Islet precursor cell (in vitro differentiated cells): ENCODE measurements around the gene BMI1.

Experiments
- DNase-seq: peaks from one replicate; pipeline ENCODE4 v3.0.0-alpha.2; 2018

The BMI1 gene

DNA sequence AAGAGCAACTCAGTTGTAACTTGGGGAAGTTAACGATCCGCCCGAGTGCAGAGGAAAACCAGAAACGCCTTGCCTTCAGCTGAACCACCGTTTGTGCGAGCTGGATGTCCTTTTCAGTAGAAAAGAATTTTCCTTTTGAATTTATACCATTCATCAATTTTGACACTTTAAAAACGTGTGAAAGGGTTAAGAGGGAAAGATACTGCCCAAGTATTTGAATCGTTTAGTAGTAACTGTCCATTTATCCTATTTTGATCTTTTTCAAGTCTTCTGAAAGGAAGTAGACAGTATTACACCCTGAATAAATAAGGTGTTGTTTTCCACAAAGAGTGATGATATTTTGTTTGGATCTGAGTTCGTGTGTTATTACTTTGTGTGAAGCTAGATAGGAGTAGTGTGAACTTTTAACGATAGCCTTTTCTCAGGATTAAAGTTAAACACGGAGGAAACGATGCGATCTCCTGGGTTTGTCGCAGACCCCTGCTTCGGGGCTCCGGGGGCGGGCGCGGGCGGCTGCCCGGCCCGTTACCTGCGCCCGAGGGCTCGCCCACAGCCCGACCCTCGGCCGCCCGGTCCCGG, 830 bp upstream of the BMI1 start:
- no peak for DNase-seq

DNA sequence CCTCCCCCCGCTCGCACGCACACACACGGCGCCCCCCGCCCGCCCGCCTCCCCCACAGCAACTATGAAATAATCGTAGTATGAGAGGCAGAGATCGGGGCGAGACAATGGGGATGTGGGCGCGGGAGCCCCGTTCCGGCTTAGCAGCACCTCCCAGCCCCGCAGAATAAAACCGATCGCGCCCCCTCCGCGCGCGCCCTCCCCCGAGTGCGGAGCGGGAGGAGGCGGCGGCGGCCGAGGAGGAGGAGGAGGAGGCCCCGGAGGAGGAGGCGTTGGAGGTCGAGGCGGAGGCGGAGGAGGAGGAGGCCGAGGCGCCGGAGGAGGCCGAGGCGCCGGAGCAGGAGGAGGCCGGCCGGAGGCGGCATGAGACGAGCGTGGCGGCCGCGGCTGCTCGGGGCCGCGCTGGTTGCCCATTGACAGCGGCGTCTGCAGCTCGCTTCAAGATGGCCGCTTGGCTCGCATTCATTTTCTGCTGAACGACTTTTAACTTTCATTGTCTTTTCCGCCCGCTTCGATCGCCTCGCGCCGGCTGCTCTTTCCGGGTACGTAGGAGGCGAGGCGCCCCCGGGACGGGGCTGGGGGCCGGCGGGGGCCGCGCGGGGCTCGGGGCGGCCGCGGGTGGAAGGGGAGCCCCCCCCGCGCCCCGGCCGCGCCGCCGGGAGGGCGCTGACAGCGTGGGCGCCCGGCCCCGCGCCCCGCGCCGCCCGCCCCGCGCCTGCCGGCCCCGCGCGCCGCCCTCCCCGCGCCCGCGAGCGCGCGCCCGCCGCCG, 441 bp downstream of the BMI1 start:
- DNase-seq: peak; percentile 84

DNA sequence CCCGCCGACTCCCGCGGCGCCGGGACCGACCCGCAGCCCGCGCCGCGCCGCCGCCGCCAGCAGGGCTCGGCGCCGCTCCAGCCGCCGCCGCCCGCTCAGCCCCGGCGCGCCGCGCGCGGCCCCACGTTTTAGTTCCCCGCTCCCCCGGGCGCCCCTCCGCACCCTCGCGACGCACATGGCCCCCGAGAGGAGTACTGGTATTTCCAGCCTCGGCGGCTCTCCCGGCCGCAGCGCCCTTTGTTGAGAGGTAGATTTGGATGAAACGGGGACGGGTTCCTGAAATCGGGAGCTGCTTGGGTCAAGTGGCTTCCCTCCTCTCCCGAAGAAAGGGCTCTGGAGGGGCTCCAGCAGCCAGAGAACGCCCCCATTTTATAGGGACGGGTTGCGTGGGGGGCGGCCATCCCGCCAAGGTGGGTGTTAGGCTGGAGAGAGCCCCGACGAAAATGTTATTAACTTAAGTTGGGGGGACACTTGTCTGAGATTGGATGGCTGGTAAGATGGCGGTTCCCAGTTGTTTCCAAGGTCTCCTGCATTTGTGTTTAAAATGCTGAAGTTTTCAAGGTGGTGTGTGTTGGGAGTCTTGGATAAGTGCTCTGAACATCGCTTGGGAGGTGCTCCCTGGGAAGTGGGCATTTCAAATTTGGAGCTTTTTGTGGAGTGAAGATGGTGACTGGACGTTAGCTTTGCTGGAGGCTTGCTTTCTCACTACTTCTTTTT, 1.2 kb downstream of the BMI1 start:
- peak; percentile 62 for DNase-seq

DNA sequence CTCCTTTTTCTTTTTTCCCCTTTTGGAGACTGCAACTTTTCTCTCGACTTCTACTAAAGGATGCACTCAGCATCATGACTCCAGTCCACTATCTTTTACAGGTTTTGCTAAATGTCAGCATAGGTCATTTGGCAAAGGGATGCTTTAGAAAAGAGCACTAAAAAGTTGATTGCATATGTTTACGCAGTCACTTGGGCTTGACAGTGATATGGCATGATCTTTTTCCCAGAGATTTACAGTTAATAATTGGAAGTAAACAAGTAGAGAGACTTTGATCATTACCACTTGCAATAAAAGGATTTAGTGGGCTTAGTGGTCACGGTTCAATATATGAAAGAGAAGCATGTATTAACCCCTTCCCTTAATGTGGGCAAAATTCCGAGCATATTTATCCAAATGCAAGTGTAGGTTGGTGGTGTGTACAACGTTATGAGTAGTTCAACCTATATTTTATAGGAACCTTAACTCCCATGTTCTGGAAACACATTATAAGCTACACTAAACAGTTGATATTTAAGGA, 1.8 kb downstream of the BMI1 start:
- no peak for DNase-seq

DNA sequence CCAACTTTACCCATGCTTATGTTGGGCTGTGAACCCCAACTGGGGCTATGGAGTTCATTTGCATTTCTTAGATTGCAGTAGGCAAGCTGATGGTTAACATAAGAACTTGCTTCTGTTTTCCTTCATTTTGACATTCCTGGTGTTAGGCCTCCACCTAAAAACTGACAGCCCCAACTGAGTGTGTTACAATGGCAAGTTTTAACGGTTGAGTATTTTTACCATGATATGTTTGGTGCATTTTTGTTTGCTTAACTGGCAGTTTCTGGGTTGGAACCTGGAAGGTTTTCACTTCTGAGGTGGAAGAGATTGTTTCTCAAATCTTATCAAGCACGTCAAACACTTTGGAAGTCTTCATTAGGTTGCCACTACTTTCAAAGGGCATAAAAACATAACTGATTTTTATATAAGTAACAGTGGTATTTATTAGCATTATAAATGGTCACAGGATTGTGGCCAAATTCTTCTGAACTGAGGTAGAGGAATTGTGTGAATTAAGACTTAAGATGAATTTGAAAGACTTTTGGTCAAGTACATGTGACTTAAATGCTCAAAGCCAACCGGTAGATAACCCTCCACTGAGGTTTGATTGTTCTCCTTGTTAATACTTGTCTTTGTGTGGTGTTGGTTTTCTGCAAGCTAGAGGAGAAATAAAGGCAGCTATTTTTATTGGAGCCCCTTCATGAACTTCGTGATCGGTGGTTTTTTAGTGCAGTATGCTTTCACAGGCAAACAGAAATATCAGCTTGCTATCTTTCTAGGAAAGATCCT, 2.8 kb downstream of the BMI1 start:
- no peak for DNase-seq

DNA sequence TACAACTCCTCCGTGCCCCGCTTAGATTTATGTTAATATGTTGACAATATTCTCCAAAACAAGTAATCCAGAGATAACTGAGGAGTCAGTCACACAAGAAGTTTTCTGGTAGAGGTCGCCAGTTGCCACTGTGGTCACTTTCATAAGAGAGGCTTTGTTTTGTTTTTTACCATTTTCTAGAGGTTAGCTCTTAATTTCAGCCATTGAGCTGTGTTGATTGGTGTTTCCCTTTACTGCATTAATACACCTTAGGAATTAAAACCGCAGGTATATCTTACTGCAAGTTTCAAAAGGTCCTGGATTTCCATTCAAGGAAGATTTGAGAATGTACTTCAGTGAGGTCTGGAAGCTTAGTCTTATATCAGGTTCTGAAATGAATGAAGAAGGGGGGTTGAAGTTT, 3.5 kb downstream of the BMI1 start:
- DNase-seq: no peak

DNA sequence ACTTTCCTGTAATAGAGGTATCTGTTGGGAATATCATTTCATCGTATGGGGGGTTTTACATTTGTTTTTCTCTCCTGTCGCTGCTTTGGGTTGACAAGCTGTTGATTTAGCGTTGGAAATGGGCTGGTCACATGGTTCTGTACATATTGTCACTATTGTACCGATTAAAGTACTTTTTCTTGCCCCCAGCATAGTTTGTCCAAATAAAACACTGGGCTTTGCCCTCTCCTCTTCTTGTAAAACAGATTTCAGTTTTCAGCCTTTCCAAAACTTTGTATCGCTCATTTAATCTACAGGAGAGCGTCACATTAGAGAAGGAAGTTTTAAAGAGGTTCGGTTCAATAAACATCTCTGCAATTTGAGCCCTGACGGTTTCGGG, 4.0 kb downstream of the BMI1 start:
- no peak for DNase-seq

DNA sequence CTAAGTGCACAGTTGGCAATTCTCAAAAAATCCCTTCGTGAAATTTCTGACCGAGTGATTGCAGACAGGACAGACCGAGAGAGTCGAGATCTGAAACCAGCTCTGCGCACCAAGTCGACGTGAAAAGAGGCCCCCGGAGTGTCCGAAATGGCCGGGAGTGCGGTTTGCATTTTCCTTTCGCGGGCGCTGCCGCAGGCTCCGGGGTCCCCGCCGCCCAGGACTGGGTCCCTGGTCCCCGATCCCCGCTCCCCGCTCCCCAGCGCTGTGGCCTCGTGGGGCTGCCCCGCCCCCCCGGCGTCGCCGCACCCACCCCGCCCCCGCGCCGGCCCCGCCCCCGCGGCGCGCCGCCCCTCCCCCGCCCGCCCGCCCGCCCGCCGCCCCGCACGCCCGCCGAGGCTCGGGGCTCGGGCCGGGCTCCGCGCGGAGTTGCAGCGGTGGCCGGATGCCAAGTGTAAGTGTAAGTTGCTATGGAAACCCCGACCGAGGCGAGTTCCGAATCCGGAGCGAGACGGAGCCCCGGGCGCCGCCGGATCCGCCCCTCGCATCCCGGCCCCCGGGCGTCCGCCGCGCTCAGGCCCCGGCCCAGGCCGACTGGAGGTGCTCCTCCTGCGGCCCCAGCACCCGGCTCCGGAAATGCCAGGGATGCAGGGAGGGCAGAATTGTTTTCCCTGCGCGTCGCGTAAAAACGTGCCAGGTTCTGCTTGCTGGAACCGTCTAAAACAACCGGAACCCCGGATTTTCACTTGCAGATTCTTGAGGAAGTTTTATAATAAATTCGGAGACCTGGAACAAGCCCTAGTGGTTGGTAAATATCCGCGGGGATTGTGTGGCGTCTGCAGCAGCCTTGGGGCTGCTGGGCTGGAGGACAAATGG, 4.6 kb downstream of the BMI1 start:
- DNase-seq: peak; percentile 87

DNA sequence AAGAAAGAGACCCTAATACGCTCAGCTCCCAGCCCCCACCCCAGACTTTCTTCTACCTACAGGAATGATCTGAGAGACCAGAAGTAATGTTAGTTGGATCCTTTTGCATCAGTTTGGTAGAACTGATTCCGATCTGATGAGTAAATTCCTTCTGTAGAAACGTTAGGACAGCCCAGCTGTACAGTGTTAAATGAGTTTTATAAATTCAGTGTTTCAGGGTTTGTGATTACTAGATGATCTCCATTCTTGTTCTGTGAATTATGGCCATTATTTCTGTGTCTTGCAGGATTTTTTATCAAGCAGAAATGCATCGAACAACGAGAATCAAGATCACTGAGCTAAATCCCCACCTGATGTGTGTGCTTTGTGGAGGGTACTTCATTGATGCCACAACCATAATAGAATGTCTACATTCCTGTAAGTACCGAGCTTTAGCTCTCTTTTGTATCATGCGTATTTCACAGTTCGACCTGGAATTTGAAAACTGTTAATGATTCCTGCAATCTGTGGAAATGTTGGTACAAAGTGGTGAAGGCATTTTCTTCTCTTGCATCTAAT, 5.3 kb downstream of the BMI1 start:
- no peak for DNase-seq

DNA sequence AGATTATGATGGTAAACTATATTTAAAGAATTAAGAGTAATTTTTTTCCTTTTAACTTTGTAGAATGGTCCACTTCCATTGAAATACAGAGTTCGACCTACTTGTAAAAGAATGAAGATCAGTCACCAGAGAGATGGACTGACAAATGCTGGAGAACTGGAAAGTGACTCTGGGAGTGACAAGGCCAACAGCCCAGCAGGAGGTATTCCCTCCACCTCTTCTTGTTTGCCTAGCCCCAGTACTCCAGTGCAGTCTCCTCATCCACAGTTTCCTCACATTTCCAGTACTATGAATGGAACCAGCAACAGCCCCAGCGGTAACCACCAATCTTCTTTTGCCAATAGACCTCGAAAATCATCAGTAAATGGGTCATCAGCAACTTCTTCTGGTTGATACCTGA, 8.3 kb downstream of the BMI1 start:
- no peak for DNase-seq

DNA sequence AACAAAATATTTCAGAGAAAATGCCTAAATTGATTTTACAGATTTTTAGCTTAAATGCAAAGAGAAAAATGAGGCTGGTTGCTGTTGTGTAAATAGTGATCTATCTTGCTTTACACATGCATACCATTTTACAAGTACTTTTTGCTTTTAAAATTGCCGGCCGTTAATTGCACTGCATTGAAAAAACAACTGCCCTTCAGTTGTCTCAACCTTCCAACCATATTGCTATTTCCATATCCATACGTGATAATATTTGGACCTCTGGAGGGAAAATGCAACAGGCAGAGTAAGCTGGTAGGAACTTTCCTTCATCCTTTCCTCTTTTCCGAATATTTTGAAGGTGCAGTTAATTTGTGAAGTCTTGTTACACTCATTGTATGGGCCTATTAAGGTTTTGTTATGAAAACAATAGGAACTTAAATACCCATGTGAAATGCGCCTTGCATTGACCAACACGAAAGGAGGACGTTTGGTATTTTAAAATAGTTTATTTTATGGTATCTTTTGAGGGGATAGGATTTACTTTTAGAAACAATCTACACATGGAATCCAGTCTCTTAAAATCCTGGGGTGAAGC, 11.3 kb downstream of the BMI1 start:
- no peak for DNase-seq

DNA sequence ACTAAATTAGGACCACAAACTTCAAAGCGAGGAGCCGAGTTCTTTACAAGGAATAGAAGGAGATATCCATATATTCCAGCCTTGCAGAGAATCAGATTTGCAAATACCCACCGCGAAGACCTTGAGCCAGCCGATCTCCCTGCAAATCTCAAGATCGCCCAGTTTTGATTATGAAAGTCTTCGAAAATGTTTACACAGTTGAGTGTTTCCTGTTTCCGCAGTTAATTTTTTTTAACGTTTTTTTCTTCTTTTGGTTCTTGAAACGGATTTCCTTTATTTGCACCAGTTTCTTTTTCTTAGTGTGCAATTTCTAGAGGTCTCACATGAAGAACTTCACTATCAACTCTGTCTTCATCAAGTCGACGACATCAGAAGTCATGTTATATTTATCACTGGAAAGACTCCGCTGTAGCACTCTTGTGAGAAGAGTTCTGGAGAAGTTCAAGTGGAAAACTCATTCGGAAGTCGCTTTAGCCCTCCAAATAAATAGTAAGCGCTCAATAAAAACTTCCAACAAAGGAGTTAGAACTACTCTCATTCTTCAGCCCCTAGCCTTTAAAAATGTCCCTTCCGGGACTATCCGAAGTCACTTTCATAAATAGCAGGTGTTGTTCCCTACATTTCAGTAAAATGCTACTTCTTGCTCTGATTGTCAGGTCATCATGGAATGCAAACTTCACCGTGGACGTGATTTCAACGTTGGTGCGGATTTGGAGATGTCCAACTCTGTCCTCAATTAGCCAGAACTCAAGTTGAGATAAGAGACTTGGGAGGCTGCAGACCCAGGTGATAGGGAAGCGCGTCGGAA, 12.5 kb downstream of the BMI1 start:
- no peak for DNase-seq

DNA sequence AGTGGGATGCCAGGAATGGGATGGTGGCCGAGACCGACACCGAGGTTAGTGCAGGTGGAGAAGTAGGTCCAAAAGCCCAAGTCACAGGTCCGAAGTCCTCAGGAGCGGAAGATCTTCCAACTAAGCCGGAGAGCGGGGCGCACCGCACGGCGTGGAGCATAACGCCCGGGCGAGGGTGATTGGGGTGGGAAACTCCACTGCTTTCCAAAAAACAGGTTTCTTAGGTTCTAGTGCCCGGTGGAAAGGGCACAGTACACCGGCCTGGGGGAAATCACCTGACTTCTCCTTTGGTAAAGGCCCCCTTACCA, 13.0 kb downstream of the BMI1 start:
- no peak for DNase-seq

DNA sequence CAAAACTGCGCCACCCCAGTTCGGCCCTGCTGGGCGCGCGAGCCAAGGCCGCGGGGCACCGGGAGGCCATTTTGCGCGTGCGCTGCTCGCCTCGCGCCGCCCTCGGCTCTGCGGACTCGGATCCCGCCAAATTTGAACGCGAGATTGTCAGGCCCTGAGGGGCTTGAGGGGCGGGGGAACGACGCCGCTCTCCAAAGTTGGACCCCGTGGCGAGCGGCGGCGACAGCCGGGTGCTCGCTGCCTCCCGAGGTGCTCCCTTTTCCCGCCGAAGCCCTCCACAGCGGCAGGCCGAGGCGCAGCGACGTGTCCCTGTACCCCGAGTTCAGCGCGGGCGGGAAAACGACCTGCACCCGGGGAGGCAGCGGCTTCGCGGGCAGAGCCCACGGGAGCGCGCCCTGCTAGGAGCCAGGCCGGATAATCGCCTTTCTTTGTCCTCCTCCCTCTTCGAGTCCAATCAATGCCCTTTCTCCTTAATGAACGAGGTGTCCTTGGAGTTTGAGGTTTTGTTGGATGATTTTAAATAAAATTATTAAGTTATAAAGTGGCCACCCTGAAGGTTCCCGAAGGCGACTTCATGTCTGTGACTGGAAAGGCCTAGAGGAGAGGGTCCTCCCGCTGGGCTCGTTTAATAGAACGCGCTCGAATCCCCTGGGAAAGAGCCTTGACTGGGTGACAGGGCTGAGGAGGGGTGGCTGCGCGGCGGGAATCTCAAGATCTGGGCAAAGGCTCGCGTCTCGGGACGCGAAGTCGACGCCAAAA, 13.7 kb downstream of the BMI1 start:
- peak; percentile 62 for DNase-seq

DNA sequence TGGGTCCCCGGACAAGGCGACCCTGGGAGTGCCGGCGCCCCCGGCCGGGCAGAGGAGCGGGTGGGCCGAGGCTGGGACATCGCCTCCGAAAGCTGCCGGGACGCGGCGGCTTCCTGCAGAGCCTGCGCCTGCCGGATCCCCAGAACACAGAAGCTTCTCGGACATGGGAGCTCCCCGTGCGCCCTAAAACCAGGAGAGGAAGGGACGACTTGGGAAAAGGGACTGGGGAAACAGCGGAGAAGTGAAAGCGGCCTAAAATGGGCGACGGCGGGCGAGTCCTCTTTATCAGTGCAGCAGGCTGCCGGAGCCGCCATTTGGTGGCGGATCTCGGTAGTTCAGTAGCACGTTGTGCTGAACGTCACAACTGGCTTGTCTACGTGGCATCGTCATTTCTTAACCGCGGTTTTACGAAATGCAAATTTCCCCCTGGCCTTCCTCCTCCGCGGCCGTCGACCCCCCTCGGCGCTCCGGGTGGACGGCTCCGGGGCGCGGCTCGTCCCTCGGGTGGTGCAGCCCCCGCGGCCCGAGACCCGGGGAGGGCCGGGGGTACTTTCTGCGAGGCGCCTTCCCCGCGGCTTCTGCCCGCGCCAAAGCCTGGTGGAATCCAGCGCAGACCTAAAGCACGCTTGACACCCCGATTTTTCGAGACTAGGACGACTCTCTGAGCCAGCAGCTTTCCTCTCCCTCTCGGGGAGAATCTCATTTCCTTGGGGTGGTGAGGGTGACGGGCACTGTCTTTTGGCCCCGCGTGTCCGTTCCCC, 14.5 kb downstream of the BMI1 start:
- peak; percentile 73 for DNase-seq

DNA sequence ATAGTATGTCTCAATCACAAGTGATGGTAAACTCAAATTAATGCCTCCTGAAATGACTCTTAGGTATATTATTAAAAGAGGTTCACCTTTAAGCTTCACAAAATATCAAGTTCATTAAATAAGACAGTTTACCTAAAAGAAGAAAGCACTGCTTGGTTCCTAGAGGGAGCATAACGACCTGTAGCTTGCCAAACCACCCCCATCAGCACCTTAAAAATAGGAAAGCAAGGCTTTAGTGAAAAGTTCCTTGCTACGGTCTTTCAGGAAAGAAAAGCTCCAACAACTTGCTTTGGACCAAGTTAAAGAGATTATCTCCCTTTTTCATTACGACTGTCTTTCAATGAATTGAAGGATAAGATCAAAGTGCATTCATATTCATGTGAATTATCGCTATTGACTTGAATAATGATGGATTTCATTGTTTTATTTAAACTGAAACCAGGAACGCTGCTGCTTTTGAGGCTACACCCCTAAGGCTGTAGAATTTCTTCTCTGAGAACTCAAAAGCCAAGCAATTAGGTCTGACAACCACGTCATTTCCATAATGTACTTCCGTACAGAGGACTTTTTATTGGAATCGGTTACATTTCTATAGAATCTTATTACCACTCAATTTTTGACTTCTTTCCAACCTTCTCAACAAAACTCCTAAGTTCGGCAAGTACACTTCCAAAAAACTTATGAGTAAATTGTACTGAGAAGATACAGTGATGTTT, 17.4 kb downstream of the BMI1 start:
- no peak for DNase-seq

DNA sequence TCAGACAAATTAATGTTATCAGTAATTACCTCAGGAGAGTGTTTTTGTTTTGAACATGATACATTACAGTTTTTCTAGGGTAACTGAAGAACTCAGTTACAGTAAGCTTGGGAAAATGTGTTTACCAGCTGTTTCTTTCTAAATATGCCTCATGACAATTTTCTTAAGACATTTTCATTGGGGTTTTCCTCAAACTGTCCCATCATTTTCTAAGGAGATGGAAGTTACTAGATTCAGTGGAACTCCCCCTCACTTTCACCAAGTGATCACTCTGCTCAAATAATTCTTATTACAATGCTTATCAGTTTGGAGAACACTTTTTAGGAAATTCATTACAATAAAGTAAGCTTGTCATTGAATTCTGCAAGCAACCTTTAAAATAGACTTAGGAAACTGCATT, 18.0 kb downstream of the BMI1 start:
- DNase-seq: no peak

DNA sequence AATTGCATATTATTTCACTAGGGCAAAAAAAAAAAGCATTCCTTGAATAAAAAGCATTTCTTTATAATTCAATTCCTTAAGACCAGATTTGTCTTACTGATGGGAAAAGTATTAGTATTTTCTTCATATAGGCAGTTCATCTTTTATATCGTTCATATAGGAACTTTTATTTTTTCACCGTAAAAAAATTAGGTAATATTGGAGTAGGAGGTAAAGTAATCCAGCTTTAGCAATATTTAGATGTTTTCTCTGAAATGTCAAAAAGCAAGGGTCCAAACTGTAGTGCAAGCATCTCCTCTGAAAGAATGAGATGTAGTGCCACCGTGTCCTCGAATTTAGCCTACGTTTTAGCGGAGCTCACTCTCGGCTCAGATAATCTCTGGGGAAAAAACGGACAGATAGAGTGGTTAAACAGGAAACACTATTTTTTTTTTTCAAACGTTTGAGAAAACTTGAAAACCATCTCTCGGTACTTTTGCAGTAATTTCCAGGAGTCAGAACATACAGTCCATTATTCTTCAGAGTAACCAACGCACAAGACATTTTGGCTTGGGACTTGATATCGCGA, 18.9 kb downstream of the BMI1 start:
- DNase-seq: no peak
